ENCODE results near the gene PPP2R2C. TPM values are rescaled to one million over a fixed set of nuclear protein-coding genes. Genes with fewer than 3 reads are reported as not detected.

PPP2R2C gene
- total and polyA plus RNA-seq, 2 experiments from 2014 or later, result 1.3 to 9.2 TPM

DNA sequence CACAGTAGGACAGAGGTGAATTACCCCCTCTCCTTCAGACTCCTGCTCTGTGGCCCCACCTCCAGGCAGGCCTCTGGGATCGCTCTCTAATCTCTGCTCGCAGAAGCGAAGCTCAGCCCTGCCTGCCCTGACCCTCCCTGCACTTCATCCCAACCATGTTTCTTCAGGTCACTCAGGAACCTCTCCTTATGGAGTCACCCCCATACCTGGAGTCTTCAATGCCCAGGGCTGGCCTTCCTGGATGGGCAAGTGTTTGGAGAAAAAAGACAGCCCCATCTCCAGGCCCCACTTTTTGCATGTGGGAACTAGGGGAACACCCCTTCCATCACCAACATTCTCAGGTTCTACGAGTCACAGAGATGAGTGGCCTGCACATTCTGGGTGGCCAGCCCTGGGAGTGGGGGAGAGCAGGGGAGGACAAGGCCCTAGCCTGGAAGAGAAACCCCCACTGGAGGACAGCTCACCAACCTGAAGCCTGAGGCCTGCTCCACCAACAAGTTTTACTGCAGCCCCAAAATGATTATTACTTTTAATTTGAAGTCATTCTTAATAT is 90.8 kb downstream of the PPP2R2C start:
- H3K27me3 Mint-ChIP-seq (ENCODE audit: insufficient read depth, low read depth, poor library complexity), result peaks cover 10% of the 10 kb centered on the region
- H3K4me2 ChIP-seq, result no peak overlapping the region
- H3K9me3 Mint-ChIP-seq, result peaks cover 3% of the 10 kb centered on the region; the same call in 1 of the 3 replicates
- H3K27ac Mint-ChIP-seq, result no peak overlapping the region
- H4K20me1 ChIP-seq (replicated peaks; ENCODE audit: insufficient read depth), result no peaks in the 10 kb centered on the region
- no peaks in the 10 kb centered on the region for H3K36me3 ChIP-seq (ENCODE audit: insufficient read depth)
- TF ChIP-seq, protein P1, sequence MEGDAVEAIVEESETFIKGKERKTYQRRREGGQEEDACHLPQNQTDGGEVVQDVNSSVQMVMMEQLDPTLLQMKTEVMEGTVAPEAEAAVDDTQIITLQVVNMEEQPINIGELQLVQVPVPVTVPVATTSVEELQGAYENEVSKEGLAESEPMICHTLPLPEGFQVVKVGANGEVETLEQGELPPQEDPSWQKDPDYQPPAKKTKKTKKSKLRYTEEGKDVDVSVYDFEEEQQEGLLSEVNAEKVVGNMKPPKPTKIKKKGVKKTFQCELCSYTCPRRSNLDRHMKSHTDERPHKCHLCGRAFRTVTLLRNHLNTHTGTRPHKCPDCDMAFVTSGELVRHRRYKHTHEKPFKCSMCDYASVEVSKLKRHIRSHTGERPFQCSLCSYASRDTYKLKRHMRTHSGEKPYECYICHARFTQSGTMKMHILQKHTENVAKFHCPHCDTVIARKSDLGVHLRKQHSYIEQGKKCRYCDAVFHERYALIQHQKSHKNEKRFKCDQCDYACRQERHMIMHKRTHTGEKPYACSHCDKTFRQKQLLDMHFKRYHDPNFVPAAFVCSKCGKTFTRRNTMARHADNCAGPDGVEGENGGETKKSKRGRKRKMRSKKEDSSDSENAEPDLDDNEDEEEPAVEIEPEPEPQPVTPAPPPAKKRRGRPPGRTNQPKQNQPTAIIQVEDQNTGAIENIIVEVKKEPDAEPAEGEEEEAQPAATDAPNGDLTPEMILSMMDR (conservative IDR thresholded peaks at IDR 0.05; ENCODE audit: low read depth in 2 of 2), result 0 out of 4 replicates have a peak, but pooled peaks of 1 of the 2 experiments have one; percentile 2
- TF ChIP-seq CREB1 (CRISPR knock-in tag; IDR thresholded peaks at IDR 0.05; ENCODE audit: low read depth), result no peak
- H3K27me3 ChIP-seq (ENCODE audit: insufficient read depth), result no peaks in the 10 kb centered on the region
- DNase-seq (ENCODE audit: low spot score) (no peak), ATAC-seq (no peak; the same call in 2 of the 3 replicates)
- no peaks in the 10 kb centered on the region for H3K79me2 ChIP-seq (replicated peaks; ENCODE audit: insufficient read depth)
- H3K36me3 Mint-ChIP-seq (ENCODE audit: low read depth), result no peaks in the 10 kb centered on the region
- 0 out of 2 replicates have a peak, but pooled peaks cover 5% of the 10 kb centered on the region for H3K4me1 ChIP-seq (ENCODE audit: insufficient read depth)
- peaks cover 24% of the 10 kb centered on the region for H3K4me1 Mint-ChIP-seq
- no peak overlapping the region for H3K4me3 ChIP-seq
- no peaks in the 10 kb centered on the region for H3F3A ChIP-seq (replicated peaks; ENCODE audit: low read depth)
- no peak overlapping the region for H2AFZ ChIP-seq
- no peaks in the 10 kb centered on the region for H3K9me2 ChIP-seq (ENCODE audit: insufficient read depth)
- H3K4me3 Mint-ChIP-seq, result no peak overlapping the region
- no peak overlapping the region for H3K27ac ChIP-seq (ENCODE audit: low read depth)

DNA sequence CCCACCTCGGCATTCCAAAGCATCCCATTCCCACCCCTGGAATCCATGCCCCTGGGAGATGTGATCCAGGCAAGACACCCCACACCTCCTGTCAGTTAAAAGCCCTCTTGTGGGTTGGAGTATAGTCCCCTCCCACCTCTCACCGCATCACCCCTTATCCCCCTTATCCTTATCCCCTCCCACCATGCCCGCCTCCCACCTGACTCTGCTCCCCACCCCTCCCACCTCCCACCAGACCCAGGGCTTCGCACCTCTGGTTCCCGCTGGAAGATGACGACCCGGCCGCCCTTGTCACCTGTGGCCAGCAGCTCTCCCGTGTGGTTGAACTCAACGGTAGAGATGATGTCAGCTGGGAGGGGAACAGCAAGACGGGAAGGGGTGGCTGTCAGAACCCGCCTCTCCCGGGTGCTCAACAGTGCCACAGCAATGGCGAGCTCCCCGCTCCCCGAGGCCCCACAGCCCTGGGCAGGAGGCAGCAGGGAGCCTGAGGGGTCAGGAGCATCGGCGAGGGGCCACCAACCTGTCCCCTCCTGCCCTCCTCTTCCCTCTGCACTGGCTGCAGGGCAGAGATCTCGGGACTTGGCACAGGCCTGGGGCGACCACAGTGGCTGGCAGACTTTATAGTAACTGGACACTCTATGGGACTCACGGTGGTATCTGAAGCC is 91.5 kb downstream of the PPP2R2C start:
- Mint-ChIP-seq H3K9me3 (peaks cover 3% of the 10 kb centered on the region; the same call in 1 of the 3 replicates), H3K27ac (no peak overlapping the region), H3K4me3 (no peak overlapping the region), H3K27me3 (ENCODE audit: insufficient read depth, low read depth, poor library complexity) (peaks cover 10% of the 10 kb centered on the region), H3K36me3 (ENCODE audit: low read depth) (no peaks in the 10 kb centered on the region), H3K4me1 (peaks cover 27% of the 10 kb centered on the region)
- no peak overlapping the region for H3K4me3 ChIP-seq
- H3K4me1 ChIP-seq (ENCODE audit: insufficient read depth), result 0 out of 2 replicates have a peak, but pooled peaks cover 5% of the 10 kb centered on the region
- H3F3A ChIP-seq (replicated peaks; ENCODE audit: low read depth), result no peaks in the 10 kb centered on the region
- no peaks in the 10 kb centered on the region for H3K27me3 ChIP-seq (ENCODE audit: insufficient read depth)
- H4K20me1 ChIP-seq (replicated peaks; ENCODE audit: insufficient read depth), result no peaks in the 10 kb centered on the region
- DNase-seq (ENCODE audit: low spot score) (no peak), ATAC-seq (no peak)
- H3K9me2 ChIP-seq (ENCODE audit: insufficient read depth), result no peaks in the 10 kb centered on the region
- H3K36me3 ChIP-seq (ENCODE audit: insufficient read depth), result no peaks in the 10 kb centered on the region
- no peak overlapping the region for H2AFZ ChIP-seq
- no peaks in the 10 kb centered on the region for H3K79me2 ChIP-seq (replicated peaks; ENCODE audit: insufficient read depth)
- H3K4me2 ChIP-seq, result no peak overlapping the region
- H3K27ac ChIP-seq (ENCODE audit: low read depth), result no peak overlapping the region
- no peak for TF ChIP-seq ZNF331 (CRISPR knock-in tag; IDR thresholded peaks at IDR 0.05; ENCODE audit: low read depth)
- TF ChIP-seq POLR2AphosphoS5 (IDR thresholded peaks at IDR 0.05; ENCODE audit: low read depth), result no peak
- no peak for TF ChIP-seq JUNB (IDR thresholded peaks at IDR 0.05; ENCODE audit: unreplicated experiment)
- no peak for TF ChIP-seq CREB1 (CRISPR knock-in tag; IDR thresholded peaks at IDR 0.05; ENCODE audit: low read depth)
- no peak for TF ChIP-seq ZNF114 (CRISPR knock-in tag; IDR thresholded peaks at IDR 0.05)
- TF ChIP-seq, protein P2, sequence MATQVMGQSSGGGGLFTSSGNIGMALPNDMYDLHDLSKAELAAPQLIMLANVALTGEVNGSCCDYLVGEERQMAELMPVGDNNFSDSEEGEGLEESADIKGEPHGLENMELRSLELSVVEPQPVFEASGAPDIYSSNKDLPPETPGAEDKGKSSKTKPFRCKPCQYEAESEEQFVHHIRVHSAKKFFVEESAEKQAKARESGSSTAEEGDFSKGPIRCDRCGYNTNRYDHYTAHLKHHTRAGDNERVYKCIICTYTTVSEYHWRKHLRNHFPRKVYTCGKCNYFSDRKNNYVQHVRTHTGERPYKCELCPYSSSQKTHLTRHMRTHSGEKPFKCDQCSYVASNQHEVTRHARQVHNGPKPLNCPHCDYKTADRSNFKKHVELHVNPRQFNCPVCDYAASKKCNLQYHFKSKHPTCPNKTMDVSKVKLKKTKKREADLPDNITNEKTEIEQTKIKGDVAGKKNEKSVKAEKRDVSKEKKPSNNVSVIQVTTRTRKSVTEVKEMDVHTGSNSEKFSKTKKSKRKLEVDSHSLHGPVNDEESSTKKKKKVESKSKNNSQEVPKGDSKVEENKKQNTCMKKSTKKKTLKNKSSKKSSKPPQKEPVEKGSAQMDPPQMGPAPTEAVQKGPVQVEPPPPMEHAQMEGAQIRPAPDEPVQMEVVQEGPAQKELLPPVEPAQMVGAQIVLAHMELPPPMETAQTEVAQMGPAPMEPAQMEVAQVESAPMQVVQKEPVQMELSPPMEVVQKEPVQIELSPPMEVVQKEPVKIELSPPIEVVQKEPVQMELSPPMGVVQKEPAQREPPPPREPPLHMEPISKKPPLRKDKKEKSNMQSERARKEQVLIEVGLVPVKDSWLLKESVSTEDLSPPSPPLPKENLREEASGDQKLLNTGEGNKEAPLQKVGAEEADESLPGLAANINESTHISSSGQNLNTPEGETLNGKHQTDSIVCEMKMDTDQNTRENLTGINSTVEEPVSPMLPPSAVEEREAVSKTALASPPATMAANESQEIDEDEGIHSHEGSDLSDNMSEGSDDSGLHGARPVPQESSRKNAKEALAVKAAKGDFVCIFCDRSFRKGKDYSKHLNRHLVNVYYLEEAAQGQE (IDR thresholded peaks at IDR 0.05; ENCODE audit: unreplicated experiment), result no peak
- TF ChIP-seq EZH2 (IDR thresholded peaks at IDR 0.05; ENCODE audit: low read depth, unreplicated experiment), result no peak
- TF ChIP-seq EZH2phosphoT487 (IDR thresholded peaks at IDR 0.05; ENCODE audit: unreplicated experiment), result no peak
- TF ChIP-seq NANOG (IDR thresholded peaks at IDR 0.05; ENCODE audit: borderline replicate concordance), result no peak
- TF ChIP-seq STAT1 (IDR thresholded peaks at IDR 0.05; ENCODE audit: unreplicated experiment), result no peak
- TF ChIP-seq, protein P3, sequence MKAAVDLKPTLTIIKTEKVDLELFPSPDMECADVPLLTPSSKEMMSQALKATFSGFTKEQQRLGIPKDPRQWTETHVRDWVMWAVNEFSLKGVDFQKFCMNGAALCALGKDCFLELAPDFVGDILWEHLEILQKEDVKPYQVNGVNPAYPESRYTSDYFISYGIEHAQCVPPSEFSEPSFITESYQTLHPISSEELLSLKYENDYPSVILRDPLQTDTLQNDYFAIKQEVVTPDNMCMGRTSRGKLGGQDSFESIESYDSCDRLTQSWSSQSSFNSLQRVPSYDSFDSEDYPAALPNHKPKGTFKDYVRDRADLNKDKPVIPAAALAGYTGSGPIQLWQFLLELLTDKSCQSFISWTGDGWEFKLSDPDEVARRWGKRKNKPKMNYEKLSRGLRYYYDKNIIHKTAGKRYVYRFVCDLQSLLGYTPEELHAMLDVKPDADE (IDR thresholded peaks at IDR 0.05), result no peak
- TF ChIP-seq, protein P1 (conservative IDR thresholded peaks at IDR 0.05; ENCODE audit: low read depth in 2 of 2), result no peak

Data from GM23338 (cell line).